ENCODE results near the gene BANF1. TPM values are rescaled to one million over a fixed set of nuclear protein-coding genes. Genes with fewer than 3 reads are reported as not detected.

The BANF1 gene
- total and polyA plus RNA-seq, 10 of the 15 experiments (the other 5 are each of a cell fraction or from before 2014, with no cell fraction given) = 99.0 to 574 (median 297) TPM

DNA sequence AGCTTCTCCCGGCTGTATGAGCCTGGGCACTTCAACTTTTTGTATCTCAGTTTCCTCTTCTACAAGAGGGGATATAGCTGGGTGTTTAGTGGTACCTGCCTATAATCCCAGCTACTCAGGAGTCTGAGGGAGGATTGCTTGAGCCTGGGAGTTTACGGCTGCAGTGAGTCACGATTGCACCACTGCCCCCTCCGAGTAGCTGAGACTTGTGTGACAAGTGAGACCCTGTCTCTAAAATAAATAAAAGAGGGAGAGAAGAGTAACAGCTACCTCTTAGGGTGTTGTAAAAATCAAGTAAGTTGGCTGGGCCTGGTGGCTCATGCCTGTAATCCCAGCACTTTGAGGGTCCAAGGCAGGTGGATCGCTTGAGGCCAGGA lies 34.0 kb downstream of the BANF1 start:
- POLR2A ChIA-PET = no interaction called here
- TF ChIP-seq CBFB (IDR thresholded peaks at IDR 0.05; ENCODE audit: low read depth) (no peak), SMAD1 (IDR thresholded peaks at IDR 0.05; ENCODE audit: low read depth, partially characterized antibody) (no peak), BMI1 (IDR thresholded peaks at IDR 0.05; ENCODE audit: borderline replicate concordance) (no peak), ZNF274 (IDR thresholded peaks at IDR 0.05; ENCODE audit: insufficient read depth, insufficient read length) (no peak), NBN (IDR thresholded peaks at IDR 0.05) (no peak), SUPT20H (IDR thresholded peaks at IDR 0.05; ENCODE audit: borderline replicate concordance, control insufficient read depth, low read depth, low read length) (no peak), POLR2A (IDR thresholded peaks at IDR 0.05; ENCODE audit: low read depth, low read length) (no peak), SIN3A (IDR thresholded peaks at IDR 0.05; ENCODE audit: low read depth, low read length) (no peak), HDAC6 (IDR thresholded peaks at IDR 0.05; ENCODE audit: unreplicated experiment) (no peak), CHD4 (IDR thresholded peaks at IDR 0.05) (no peak)
- TF ChIP-seq, protein P1, sequence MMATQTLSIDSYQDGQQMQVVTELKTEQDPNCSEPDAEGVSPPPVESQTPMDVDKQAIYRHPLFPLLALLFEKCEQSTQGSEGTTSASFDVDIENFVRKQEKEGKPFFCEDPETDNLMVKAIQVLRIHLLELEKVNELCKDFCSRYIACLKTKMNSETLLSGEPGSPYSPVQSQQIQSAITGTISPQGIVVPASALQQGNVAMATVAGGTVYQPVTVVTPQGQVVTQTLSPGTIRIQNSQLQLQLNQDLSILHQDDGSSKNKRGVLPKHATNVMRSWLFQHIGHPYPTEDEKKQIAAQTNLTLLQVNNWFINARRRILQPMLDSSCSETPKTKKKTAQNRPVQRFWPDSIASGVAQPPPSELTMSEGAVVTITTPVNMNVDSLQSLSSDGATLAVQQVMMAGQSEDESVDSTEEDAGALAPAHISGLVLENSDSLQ (IDR thresholded peaks at IDR 0.05) = no peak
- TF ChIP-seq, protein P2, sequence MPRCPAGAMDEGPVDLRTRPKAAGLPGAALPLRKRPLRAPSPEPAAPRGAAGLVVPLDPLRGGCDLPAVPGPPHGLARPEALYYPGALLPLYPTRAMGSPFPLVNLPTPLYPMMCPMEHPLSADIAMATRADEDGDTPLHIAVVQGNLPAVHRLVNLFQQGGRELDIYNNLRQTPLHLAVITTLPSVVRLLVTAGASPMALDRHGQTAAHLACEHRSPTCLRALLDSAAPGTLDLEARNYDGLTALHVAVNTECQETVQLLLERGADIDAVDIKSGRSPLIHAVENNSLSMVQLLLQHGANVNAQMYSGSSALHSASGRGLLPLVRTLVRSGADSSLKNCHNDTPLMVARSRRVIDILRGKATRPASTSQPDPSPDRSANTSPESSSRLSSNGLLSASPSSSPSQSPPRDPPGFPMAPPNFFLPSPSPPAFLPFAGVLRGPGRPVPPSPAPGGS (IDR thresholded peaks at IDR 0.05; ENCODE audit: borderline replicate concordance, insufficient read depth, low read depth, low read length, poor library complexity, severe bottlenecking) = no peak
- TF ChIP-seq, protein P3, sequence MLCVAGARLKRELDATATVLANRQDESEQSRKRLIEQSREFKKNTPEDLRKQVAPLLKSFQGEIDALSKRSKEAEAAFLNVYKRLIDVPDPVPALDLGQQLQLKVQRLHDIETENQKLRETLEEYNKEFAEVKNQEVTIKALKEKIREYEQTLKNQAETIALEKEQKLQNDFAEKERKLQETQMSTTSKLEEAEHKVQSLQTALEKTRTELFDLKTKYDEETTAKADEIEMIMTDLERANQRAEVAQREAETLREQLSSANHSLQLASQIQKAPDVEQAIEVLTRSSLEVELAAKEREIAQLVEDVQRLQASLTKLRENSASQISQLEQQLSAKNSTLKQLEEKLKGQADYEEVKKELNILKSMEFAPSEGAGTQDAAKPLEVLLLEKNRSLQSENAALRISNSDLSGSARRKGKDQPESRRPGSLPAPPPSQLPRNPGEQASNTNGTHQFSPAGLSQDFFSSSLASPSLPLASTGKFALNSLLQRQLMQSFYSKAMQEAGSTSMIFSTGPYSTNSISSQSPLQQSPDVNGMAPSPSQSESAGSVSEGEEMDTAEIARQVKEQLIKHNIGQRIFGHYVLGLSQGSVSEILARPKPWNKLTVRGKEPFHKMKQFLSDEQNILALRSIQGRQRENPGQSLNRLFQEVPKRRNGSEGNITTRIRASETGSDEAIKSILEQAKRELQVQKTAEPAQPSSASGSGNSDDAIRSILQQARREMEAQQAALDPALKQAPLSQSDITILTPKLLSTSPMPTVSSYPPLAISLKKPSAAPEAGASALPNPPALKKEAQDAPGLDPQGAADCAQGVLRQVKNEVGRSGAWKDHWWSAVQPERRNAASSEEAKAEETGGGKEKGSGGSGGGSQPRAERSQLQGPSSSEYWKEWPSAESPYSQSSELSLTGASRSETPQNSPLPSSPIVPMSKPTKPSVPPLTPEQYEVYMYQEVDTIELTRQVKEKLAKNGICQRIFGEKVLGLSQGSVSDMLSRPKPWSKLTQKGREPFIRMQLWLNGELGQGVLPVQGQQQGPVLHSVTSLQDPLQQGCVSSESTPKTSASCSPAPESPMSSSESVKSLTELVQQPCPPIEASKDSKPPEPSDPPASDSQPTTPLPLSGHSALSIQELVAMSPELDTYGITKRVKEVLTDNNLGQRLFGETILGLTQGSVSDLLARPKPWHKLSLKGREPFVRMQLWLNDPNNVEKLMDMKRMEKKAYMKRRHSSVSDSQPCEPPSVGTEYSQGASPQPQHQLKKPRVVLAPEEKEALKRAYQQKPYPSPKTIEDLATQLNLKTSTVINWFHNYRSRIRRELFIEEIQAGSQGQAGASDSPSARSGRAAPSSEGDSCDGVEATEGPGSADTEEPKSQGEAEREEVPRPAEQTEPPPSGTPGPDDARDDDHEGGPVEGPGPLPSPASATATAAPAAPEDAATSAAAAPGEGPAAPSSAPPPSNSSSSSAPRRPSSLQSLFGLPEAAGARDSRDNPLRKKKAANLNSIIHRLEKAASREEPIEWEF (IDR thresholded peaks at IDR 0.05; ENCODE audit: insufficient replicate concordance, low read depth, low read length) = no peak
- TF ChIP-seq, protein P4, sequence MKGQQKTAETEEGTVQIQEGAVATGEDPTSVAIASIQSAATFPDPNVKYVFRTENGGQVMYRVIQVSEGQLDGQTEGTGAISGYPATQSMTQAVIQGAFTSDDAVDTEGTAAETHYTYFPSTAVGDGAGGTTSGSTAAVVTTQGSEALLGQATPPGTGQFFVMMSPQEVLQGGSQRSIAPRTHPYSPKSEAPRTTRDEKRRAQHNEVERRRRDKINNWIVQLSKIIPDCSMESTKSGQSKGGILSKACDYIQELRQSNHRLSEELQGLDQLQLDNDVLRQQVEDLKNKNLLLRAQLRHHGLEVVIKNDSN (IDR thresholded peaks at IDR 0.05; ENCODE audit: borderline replicate concordance, extremely low read length, insufficient read depth, low read depth, low read length) = no peak
- TF ChIP-seq, protein P5, sequence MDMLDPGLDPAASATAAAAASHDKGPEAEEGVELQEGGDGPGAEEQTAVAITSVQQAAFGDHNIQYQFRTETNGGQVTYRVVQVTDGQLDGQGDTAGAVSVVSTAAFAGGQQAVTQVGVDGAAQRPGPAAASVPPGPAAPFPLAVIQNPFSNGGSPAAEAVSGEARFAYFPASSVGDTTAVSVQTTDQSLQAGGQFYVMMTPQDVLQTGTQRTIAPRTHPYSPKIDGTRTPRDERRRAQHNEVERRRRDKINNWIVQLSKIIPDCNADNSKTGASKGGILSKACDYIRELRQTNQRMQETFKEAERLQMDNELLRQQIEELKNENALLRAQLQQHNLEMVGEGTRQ (IDR thresholded peaks at IDR 0.05; ENCODE audit: borderline replicate concordance, low read depth, low read length) = no peak

More for the DNA sequence above, 34.0 kb downstream of the BANF1 start:
- 69% methylated on average over 5 of the region's 5 CpGs for WGBS (ENCODE audit: insufficient coverage, insufficient replicate concordance, low lambda C conversion rate, missing lambda C conversion rate)
- no TSS peak for BruUV-seq (replicated peaks)
- Histone ChIP-seq H3K4me3 (no peak overlapping the region), H3K9ac (ENCODE audit: control insufficient read depth, insufficient read depth, low read length) (no peak overlapping the region), H3K79me2 (ENCODE audit: control insufficient read depth, insufficient read depth, low read length) (no peaks in the 10 kb centered on the region), H3K36me3 (ENCODE audit: control insufficient read depth in 2 of 2, insufficient read depth in 2 of 2, low read length in 1 of 2) (no peaks in the 10 kb centered on the region), H3K4me2 (ENCODE audit: control insufficient read depth, insufficient read depth) (no peak overlapping the region), H3K4me1 (ENCODE audit: control insufficient read depth, insufficient read depth, low read length) (no peaks in the 10 kb centered on the region), H3K27me3 (replicated peaks in 1 of 2; ENCODE audit: control insufficient read depth in 2 of 2, insufficient read depth in 2 of 2, low read length in 1 of 2) (no peaks in the 10 kb centered on the region), H4K20me1 (ENCODE audit: control insufficient read depth, insufficient read depth) (no peaks in the 10 kb centered on the region), H3K27ac (ENCODE audit: control insufficient read depth, insufficient read depth) (no peak overlapping the region), H2AFZ (ENCODE audit: control insufficient read depth, low read depth, low read length) (no peak overlapping the region), H3K9me3 (replicated peaks; ENCODE audit: control insufficient read depth, insufficient read depth, low read length) (no peaks in the 10 kb centered on the region; the same call in 2 of the 3 replicates)
- DNase-seq (ENCODE audit: low read depth, low spot score) = no peak
- no peak for ATAC-seq
- in situ Hi-C loops (cut with MboI) = no loop called here
- no peak for FAIRE-seq
- intact Hi-C loops (cut with micrococcal nuclease; ENCODE audit: unreplicated experiment) = no loop called here
- ChIA-PET SMC1A (ENCODE audit: uncharacterized antibody, unreplicated experiment) (interaction anchor here (1.2 to 1.7 kb wide), 2 partner anchors 9 to 27 kb away, joined by 3 to 4 read pairs; no protein-coding TSS in a partner anchor), RAD21 (ENCODE audit: unreplicated experiment) (interaction anchor here (0.8 kb wide), 1 partner anchor 99 kb away, joined by 3 read pairs; no protein-coding TSS in a partner anchor), CTCF (interaction anchor here (1.0 to 3.1 kb wide), 3 partner anchors 9 to 14 kb away, joined by 3 to 25 read pairs (median 19); no protein-coding TSS in a partner anchor)
